IPS-NIHi7 (cell line): ENCODE results near the gene AMER2.
"Not testable (repeated sequence)": the region's sequence is repeated elsewhere in the genome, so short reads cannot be mapped to it uniquely, and the experiment has no call there.

ENCODE experiments used
- DNase-seq: peaks from one replicate; pipeline ENCODE4 v3.0.0; 2012; ENCODE audit warnings: mixed read lengths; ENCODE audit errors: extremely low spot score

AMER2 gene

GRCh38 chr13:25180775-25181537 lies 8.9 kb upstream of the AMER2 start:
- DNase-seq: no peak

GRCh38 chr13:25179832-25180774 lies 8.0 kb upstream of the AMER2 start:
- no peak for DNase-seq

- DNase-seq: no peak
Observed at GRCh38 chr13:25179011-25179410, 6.9 kb upstream of the AMER2 start.

- no peak for DNase-seq
Observed at GRCh38 chr13:25178070-25178469, 6.0 kb upstream of the AMER2 start.

GRCh38 chr13:25177636-25178035 lies 5.5 kb upstream of the AMER2 start:
- no peak for DNase-seq

- DNase-seq: no peak
Observed at GRCh38 chr13:25177012-25177411, 4.9 kb upstream of the AMER2 start.

- DNase-seq: no peak
Observed at GRCh38 chr13:25175431-25175830, 3.3 kb upstream of the AMER2 start.

- DNase-seq: no peak
Observed at GRCh38 chr13:25175026-25175425, 2.9 kb upstream of the AMER2 start.

GRCh38 chr13:25174304-25174703 lies 2.2 kb upstream of the AMER2 start:
- DNase-seq: no peak

GRCh38 chr13:25172303-25172630 lies 179 bp upstream of the AMER2 start:
- DNase-seq: no peak

GRCh38 chr13:25171170-25171516 lies 945 bp downstream of the AMER2 start:
- no peak for DNase-seq

GRCh38 chr13:25170554-25171111 lies 1.5 kb downstream of the AMER2 start:
- DNase-seq: peak; percentile 62

GRCh38 chr13:25169951-25170553 lies 2.0 kb downstream of the AMER2 start:
- no peak for DNase-seq

GRCh38 chr13:25169356-25169755 lies 2.7 kb downstream of the AMER2 start:
- DNase-seq: no peak

GRCh38 chr13:25168790-25169189 lies 3.3 kb downstream of the AMER2 start:
- no peak for DNase-seq

- no peak for DNase-seq
Observed at GRCh38 chr13:25167382-25168174, 4.5 kb downstream of the AMER2 start.

GRCh38 chr13:25166306-25166705 lies 5.8 kb downstream of the AMER2 start:
- no peak for DNase-seq

- DNase-seq: no peak
Observed at GRCh38 chr13:25165663-25166062, 6.4 kb downstream of the AMER2 start.

GRCh38 chr13:25165163-25165562 lies 6.9 kb downstream of the AMER2 start:
- DNase-seq: not testable (repeated sequence)

GRCh38 chr13:25157681-25158080 lies 14.4 kb downstream of the AMER2 start:
- DNase-seq: no peak

- DNase-seq: no peak
Observed at GRCh38 chr13:25153736-25154135, 18.4 kb downstream of the AMER2 start.
